HCT116 (cell line): ENCODE results near the gene C11orf91.

ENCODE experiments used
- EZH2 ChIP-seq: fragments of 200-600 bp; sonication (generic); IDR thresholded peaks from 2 replicates; pipeline ENCODE4 v1.6.1; 2017; ENCODE audit warnings: antibody characterized with exemption, mixed run types
- JUND ChIP-seq: IDR thresholded peaks from 2 replicates; pipeline ENCODE4 v1.6.1; 2012
- POLR2A ChIP-seq: IDR thresholded peaks from 2 replicates; pipeline ENCODE4 v1.7.0; 2011; ENCODE audit warnings: borderline replicate concordance; ENCODE audit not compliant: insufficient read depth, insufficient read length; ENCODE audit errors: extremely low read depth
- POLR2AphosphoS5 ChIP-seq: IDR thresholded peaks from 2 replicates; pipeline ENCODE4 v1.6.1; 2011; ENCODE audit warnings: mild to moderate bottlenecking, low read depth, low read length, moderate library complexity
- SIN3A ChIP-seq: IDR thresholded peaks from 2 replicates; pipeline ENCODE4 v1.6.1; 2012; ENCODE audit warnings: low read depth
- SP1 ChIP-seq: IDR thresholded peaks from 2 replicates; pipeline ENCODE4 v1.6.1; 2012; ENCODE audit warnings: low read depth
- ZFX ChIP-seq: fragments of 450-650 bp; IDR thresholded peaks from 2 replicates; pipeline ENCODE4 v1.6.1; 2017
- TF ChIP-seq, protein P1 (sequence below), 3 experiments: fragments of 200-600 bp in 1 of 3; sonication (generic) in 1 of 3; IDR thresholded peaks in 2 of 3; conservative IDR thresholded peaks in 1 of 3; 2 replicates each; pipeline ENCODE4 v1.5.1; 2012 to 2017; ENCODE audit warnings: low read depth in 2 of 3, low read length in 2 of 3, antibody characterized with exemption in 1 of 3, borderline replicate concordance in 1 of 3, control low read depth in 1 of 3, mild to moderate bottlenecking in 1 of 3, mixed read lengths in 1 of 3, mixed run types in 1 of 3, moderate library complexity in 1 of 3; ENCODE audit not compliant: insufficient read depth in 1 of 3
- TF ChIP-seq, protein P2 (sequence below): IDR thresholded peaks from 2 replicates; pipeline ENCODE4 v1.6.1; 2012; ENCODE audit warnings: low read depth

DNA sequence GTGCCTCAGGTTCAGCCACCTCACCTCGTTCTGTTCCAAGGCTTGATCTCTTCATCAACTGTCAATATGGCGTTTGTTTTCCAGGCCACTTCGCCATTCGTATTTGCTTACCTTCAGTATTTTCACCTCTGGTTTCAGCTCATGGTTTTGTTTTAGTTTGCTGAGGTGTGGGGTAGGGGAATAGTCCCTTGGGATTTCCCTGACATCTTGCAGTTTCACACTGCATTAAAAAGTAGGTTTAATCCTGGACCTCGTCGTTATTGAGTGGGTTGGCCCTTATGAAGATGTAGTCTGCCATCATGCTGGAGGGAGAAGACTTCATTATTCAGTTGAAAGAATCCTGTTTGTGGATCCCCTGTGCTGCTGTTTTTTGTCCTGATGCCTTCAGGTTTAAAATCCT is 46.0 kb downstream of the C11orf91 start:
- TF ChIP-seq, protein P1, sequence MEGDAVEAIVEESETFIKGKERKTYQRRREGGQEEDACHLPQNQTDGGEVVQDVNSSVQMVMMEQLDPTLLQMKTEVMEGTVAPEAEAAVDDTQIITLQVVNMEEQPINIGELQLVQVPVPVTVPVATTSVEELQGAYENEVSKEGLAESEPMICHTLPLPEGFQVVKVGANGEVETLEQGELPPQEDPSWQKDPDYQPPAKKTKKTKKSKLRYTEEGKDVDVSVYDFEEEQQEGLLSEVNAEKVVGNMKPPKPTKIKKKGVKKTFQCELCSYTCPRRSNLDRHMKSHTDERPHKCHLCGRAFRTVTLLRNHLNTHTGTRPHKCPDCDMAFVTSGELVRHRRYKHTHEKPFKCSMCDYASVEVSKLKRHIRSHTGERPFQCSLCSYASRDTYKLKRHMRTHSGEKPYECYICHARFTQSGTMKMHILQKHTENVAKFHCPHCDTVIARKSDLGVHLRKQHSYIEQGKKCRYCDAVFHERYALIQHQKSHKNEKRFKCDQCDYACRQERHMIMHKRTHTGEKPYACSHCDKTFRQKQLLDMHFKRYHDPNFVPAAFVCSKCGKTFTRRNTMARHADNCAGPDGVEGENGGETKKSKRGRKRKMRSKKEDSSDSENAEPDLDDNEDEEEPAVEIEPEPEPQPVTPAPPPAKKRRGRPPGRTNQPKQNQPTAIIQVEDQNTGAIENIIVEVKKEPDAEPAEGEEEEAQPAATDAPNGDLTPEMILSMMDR (IDR thresholded peaks at IDR 0.05 in 2 of 3, conservative IDR thresholded peaks at IDR 0.05 in 1 of 3; ENCODE audit: borderline replicate concordance in 1 of 3, insufficient read depth in 1 of 3, low read depth in 2 of 3, low read length in 2 of 3) = no peak
- no peak for TF ChIP-seq POLR2A
- TF ChIP-seq ZFX = no peak
- no peak for TF ChIP-seq EZH2
- TF ChIP-seq JUND = no peak
- TF ChIP-seq, protein P2, sequence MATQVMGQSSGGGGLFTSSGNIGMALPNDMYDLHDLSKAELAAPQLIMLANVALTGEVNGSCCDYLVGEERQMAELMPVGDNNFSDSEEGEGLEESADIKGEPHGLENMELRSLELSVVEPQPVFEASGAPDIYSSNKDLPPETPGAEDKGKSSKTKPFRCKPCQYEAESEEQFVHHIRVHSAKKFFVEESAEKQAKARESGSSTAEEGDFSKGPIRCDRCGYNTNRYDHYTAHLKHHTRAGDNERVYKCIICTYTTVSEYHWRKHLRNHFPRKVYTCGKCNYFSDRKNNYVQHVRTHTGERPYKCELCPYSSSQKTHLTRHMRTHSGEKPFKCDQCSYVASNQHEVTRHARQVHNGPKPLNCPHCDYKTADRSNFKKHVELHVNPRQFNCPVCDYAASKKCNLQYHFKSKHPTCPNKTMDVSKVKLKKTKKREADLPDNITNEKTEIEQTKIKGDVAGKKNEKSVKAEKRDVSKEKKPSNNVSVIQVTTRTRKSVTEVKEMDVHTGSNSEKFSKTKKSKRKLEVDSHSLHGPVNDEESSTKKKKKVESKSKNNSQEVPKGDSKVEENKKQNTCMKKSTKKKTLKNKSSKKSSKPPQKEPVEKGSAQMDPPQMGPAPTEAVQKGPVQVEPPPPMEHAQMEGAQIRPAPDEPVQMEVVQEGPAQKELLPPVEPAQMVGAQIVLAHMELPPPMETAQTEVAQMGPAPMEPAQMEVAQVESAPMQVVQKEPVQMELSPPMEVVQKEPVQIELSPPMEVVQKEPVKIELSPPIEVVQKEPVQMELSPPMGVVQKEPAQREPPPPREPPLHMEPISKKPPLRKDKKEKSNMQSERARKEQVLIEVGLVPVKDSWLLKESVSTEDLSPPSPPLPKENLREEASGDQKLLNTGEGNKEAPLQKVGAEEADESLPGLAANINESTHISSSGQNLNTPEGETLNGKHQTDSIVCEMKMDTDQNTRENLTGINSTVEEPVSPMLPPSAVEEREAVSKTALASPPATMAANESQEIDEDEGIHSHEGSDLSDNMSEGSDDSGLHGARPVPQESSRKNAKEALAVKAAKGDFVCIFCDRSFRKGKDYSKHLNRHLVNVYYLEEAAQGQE = no peak
- no peak for TF ChIP-seq SP1
- no peak for TF ChIP-seq POLR2AphosphoS5
- TF ChIP-seq SIN3A = no peak
